GM12891 (cell line): Measurements from ENCODE around the gene DHRS11.

Source experiments
- POLR2A ChIP-seq: IDR thresholded peaks from 2 replicates; pipeline ENCODE4 v1.6.1; 2011; ENCODE audit warnings: low read depth, low read length, control low read depth
- POLR2AphosphoS5 ChIP-seq: IDR thresholded peaks from 2 replicates; pipeline ENCODE4 v1.6.1; 2011; ENCODE audit warnings: low read depth, low read length, control low read depth
- SPI1 ChIP-seq: IDR thresholded peaks from 2 replicates; pipeline ENCODE4 v1.6.1; 2011; ENCODE audit warnings: low read depth, low read length, control low read depth
- TAF1 ChIP-seq: IDR thresholded peaks from 2 replicates; pipeline ENCODE4 v1.6.1; 2011; ENCODE audit warnings: low read depth, low read length, control low read depth

DNA sequence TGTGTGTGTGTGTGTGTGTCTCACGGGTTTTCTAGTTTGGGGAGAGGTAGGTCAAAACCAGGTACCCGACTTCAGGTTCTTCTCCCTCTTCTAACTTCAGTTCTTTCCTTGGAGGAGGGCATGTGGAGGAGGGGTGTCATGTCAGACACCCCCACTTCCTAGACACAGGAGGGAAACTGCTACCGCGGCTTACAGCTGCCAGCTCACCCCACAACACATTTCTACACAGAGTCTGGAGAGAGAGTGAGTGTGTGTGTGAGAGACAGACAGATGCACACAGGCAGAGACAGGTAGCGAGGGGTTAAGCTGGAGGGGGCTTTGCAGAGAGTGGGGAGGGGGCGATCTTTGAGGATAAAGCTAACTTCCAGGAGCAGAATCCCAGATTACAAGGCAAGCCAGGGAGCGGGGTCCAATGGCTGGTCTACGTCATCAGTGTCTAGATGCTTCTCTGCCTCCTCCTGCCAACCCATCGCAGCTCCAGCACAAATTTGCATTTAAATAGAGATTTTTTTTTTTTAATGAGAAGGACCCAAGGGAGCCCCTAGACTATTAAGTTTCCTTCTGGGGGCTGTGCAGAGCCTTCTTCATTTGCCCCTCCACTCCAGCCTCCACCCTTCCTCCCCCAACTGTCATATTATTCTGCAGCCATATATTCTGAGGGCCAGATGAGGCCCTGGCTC, 58.6 kb downstream of the DHRS11 start:
- TF ChIP-seq POLR2AphosphoS5 (no peak), POLR2A (no peak), TAF1 (no peak), SPI1 (no peak)
